Suprapubic skin (tissue), 4 donors: ENCODE results near the gene RUBCNL.

Source experiments
- CTCF ChIP-seq, 2 donors: fragments of 200-600 bp in 1 of 2; fragments of 450-650 bp in 1 of 2; sonication (generic) in 1 of 2; IDR thresholded peaks; one replicate each; pipeline ENCODE4 v1.5.1; 2016 to 2019; ENCODE audit warnings: antibody characterized with exemption in 2 of 2, mild to moderate bottlenecking in 1 of 2, moderate library complexity in 1 of 2
- POLR2A ChIP-seq, 2 donors: fragments of 450-650 bp; IDR thresholded peaks; one replicate each; pipeline ENCODE4 v1.6.1; 2017; ENCODE audit warnings: antibody characterized with exemption in 2 of 2, mild to moderate bottlenecking in 2 of 2, moderate library complexity in 2 of 2
- POLR2AphosphoS5 ChIP-seq, 3 donors: sonication (generic); formaldehyde crosslinking; IDR thresholded peaks; one replicate each; pipeline ENCODE4 v1.6.1; 2017; ENCODE audit warnings: antibody characterized with exemption in 3 of 3

- TF ChIP-seq POLR2A (IDR thresholded peaks at IDR 0.05) (no peak), CTCF (IDR thresholded peaks at IDR 0.05) (no peak), POLR2AphosphoS5 (IDR thresholded peaks at IDR 0.05) (no peak)
These were observed 39.8 kb downstream of the RUBCNL start for GRCh38 chr13:46347277-46347676.
